ENCODE results near the gene PGRMC2. TPM values are rescaled to one million over a fixed set of nuclear protein-coding genes. Genes with fewer than 3 reads are reported as not detected.
A peak's percentile ranks its signal among the peaks of the same experiment; 100 is the strongest.

The PGRMC2 gene
- total RNA-seq, 1 donor from 2014 or later: 63.0 TPM

DNA sequence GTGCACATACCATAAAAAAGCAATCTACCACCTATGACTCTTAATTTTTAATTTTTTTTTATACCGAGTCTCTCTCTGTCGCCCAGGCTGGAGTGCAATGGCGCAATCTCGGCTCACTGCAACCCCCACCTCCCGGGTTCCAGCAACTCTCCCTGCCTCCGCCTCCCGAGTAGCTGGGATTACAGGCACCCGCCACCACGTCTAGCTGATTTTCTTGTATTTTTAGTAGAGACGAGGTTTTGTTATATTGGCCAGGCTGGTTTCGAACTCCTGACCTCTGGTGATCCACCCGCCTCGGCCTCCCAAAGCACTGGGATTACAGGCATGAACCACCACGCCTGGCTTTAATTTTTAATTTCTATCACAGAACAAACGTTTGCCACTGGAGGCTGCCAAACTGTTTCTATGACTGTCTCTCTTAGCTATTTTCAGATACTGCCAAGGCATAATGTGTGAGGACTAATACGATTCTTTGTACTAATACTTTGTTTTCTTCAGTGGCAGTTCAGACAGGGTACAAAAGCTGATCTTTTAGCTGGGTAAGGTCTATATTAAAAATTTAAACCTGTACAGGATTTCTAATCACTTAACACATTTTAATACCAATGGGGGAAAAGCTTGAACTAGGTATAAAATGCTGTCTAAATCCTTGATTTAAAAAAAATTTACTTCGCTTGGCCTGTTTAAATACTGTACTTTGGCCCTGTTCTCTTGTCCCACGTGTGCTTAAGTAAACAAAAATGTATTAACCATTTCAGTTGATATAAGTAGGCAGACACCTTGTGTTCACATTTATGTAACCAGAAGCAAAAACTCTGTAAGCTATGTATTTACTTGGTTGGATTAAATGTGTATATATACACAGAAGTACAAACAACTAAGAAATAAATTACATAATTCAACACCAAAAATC, 2.3 kb downstream of the PGRMC2 start:
- peak overlapping the region; percentile 88 for H3K4me3 ChIP-seq
- no peak overlapping the region for H3K27ac ChIP-seq
- no peak for ATAC-seq
- peaks cover 20% of the 10 kb centered on the region for H3K4me1 ChIP-seq
- intact Hi-C loops (cut with DNase I): no loop called here
- TF ChIP-seq CTCF (IDR thresholded peaks at IDR 0.05): no peak
- DNase-seq: no peak
- H3K9me3 ChIP-seq: no peaks in the 10 kb centered on the region
- H3K36me3 ChIP-seq: no peaks in the 10 kb centered on the region
- no peaks in the 10 kb centered on the region for H3K27me3 ChIP-seq

DNA sequence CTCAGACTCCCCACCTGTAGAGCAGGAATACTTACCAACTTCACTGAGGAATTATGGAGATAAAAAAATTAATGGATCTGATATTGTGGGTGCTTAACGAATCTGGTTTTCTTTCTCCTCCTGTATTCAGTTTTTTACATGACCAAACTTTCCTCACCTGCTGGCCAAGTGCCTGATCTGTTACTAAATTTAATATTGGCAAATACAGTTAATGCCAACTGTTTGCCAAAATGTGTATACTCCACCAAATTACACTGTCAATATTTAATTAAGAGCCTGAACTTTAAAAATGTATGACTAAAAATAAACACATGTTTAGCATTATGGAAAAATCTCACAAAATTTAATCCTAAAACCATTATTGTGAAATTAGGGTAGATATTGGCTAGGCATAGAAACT, 3.3 kb downstream of the PGRMC2 start:
- ATAC-seq (no peak), DNase-seq (no peak)
- intact Hi-C loops (cut with DNase I): no loop called here
- H3K27me3 ChIP-seq: no peaks in the 10 kb centered on the region
- no peaks in the 10 kb centered on the region for H3K9me3 ChIP-seq
- H3K36me3 ChIP-seq: no peaks in the 10 kb centered on the region
- TF ChIP-seq CTCF (IDR thresholded peaks at IDR 0.05): no peak
- peaks cover 24% of the 10 kb centered on the region for H3K4me1 ChIP-seq
- H3K27ac ChIP-seq: no peak overlapping the region
- no peak overlapping the region for H3K4me3 ChIP-seq

- H3K27me3 ChIP-seq: no peaks in the 10 kb centered on the region
- intact Hi-C loops (cut with DNase I): no loop called here
- H3K9me3 ChIP-seq: no peaks in the 10 kb centered on the region
- no peak overlapping the region for H3K27ac ChIP-seq
- H3K4me3 ChIP-seq: no peak overlapping the region
- peaks cover 18% of the 10 kb centered on the region for H3K4me1 ChIP-seq
- ATAC-seq (no peak), DNase-seq (no peak)
- TF ChIP-seq CTCF (IDR thresholded peaks at IDR 0.05): no peak
- H3K36me3 ChIP-seq: no peaks in the 10 kb centered on the region
These were observed 4.5 kb downstream of the PGRMC2 start for GRCh38 chr4:128283071-128283470.

- no peak for DNase-seq
- H3K27me3 ChIP-seq: no peaks in the 10 kb centered on the region
- peaks cover 18% of the 10 kb centered on the region for H3K4me1 ChIP-seq
- no peaks in the 10 kb centered on the region for H3K9me3 ChIP-seq
- no peaks in the 10 kb centered on the region for H3K36me3 ChIP-seq
- intact Hi-C loops (cut with DNase I): no loop called here
- no peak for ATAC-seq
- H3K27ac ChIP-seq: no peak overlapping the region
- no peak overlapping the region for H3K4me3 ChIP-seq
- no peak for TF ChIP-seq CTCF (IDR thresholded peaks at IDR 0.05)
These were observed 5.1 kb downstream of the PGRMC2 start for GRCh38 chr4:128282516-128282915.

GRCh38 chr4:128281354-128281753, 6.3 kb downstream of the PGRMC2 start:
- intact Hi-C loops (cut with DNase I): no loop called here
- H3K27ac ChIP-seq: no peak overlapping the region
- no peaks in the 10 kb centered on the region for H3K27me3 ChIP-seq
- H3K9me3 ChIP-seq: no peaks in the 10 kb centered on the region
- DNase-seq: no peak
- TF ChIP-seq CTCF (IDR thresholded peaks at IDR 0.05): no peak
- H3K4me1 ChIP-seq: peaks cover 18% of the 10 kb centered on the region
- H3K4me3 ChIP-seq: no peak overlapping the region
- no peaks in the 10 kb centered on the region for H3K36me3 ChIP-seq
- ATAC-seq: no peak

All from upper lobe of right lung (tissue), 1 donor.